ENCODE data around the gene SPAG9. TPM values are rescaled to one million over a fixed set of nuclear protein-coding genes. Genes with fewer than 3 reads are reported as not detected.

SPAG9 gene
- total RNA-seq, 2 experiments from 2014 or later, result 48.0 to 88.2 TPM

DNA sequence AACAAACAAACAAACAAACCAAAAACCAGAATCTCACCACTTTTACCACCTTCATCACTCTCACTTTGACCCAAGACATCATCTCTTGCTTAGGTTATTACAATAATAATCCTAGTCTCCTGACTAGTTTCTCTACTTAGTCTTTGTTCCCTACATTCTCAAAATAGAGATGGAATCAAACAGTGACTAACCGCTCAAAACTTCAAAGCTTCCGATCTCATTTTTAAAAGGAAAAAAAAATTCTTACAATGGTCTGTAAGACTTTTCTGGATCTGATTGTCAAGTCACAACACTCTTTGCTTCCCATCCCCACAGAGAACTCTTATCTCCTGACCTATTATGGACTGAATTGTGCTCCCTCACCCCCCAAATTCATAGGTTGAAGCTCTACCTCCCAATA, 60.9 kb downstream of the SPAG9 start:
- no peak overlapping the region for H3K4me3 Mint-ChIP-seq
- CTCF ChIA-PET, result interaction anchor here (0.6 to 0.8 kb wide), 5 partner anchors 17 to 1008 kb away, joined by 3 to 4 read pairs (median 3); no protein-coding TSS in a partner anchor
- intact Hi-C loops (cut with DNase I, micrococcal nuclease), result no loop called here
- no peak for DNase-seq
- no peak for ATAC-seq
- H3K27ac Mint-ChIP-seq, result no peak overlapping the region
- peaks cover 2% of the 10 kb centered on the region for H3K36me3 Mint-ChIP-seq (ENCODE audit: low read depth)
- H3K4me1 Mint-ChIP-seq, result peaks cover 9% of the 10 kb centered on the region
- no peaks in the 10 kb centered on the region for H3K27me3 Mint-ChIP-seq
- POLR2A ChIA-PET, result no interaction called here
- no peaks in the 10 kb centered on the region for H3K9me3 Mint-ChIP-seq (ENCODE audit: low read depth)

DNA sequence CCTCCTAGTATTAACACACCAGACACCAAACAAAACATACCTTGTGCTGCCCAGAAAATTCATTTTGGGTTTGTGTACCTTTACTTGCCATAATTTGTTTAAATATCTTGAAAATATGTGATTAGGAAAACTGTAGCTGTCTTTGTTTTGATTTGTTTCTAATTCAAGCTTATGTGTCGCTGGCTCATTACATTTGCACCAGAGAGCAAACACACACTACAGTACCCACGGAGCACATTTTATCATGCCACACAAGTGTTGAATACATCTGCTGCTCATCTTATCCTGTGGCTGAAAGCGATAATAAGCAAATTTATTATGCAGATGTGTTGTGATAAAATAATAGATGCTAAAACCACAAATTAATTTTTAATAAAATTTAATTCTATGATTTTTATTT, 63.1 kb downstream of the SPAG9 start:
- H3K36me3 Mint-ChIP-seq (ENCODE audit: low read depth), result no peaks in the 10 kb centered on the region
- no peak overlapping the region for H3K4me3 Mint-ChIP-seq
- ATAC-seq (no peak), DNase-seq (no peak)
- no peak overlapping the region for H3K27ac Mint-ChIP-seq
- CTCF ChIA-PET, result interaction anchor here (1.1 to 3.0 kb wide), 12 partner anchors 8 to 96 kb away, joined by 3 to 20 read pairs (median 4); partner anchors contain the start of gene NME1
- POLR2A ChIA-PET, result no interaction called here
- no peaks in the 10 kb centered on the region for H3K27me3 Mint-ChIP-seq
- peaks cover 8% of the 10 kb centered on the region for H3K4me1 Mint-ChIP-seq
- intact Hi-C loops (cut with DNase I, micrococcal nuclease), result loop anchor here in 1 of 2 experiments (2.0 kb wide), 1 partner anchor 57 kb away; no protein-coding TSS in a partner anchor
- no peaks in the 10 kb centered on the region for H3K9me3 Mint-ChIP-seq (ENCODE audit: low read depth)

GRCh38 chr17:51056813-51057510, 63.7 kb downstream of the SPAG9 start:
- ChIA-PET POLR2A (no interaction called here), CTCF (interaction anchor here (0.6 to 3.0 kb wide), 17 partner anchors 9 to 97 kb away, joined by 3 to 20 read pairs (median 4); partner anchors contain the start of gene NME1)
- ATAC-seq (peak; percentile 61), DNase-seq (peak; percentile 25)
- H3K27ac Mint-ChIP-seq, result no peak overlapping the region
- H3K4me3 Mint-ChIP-seq, result no peak overlapping the region
- H3K27me3 Mint-ChIP-seq, result no peaks in the 10 kb centered on the region
- intact Hi-C loops (cut with DNase I, micrococcal nuclease), result loop anchor here (1.0 to 2.0 kb wide), 2 partner anchors 56 kb away; no protein-coding TSS in a partner anchor
- H3K36me3 Mint-ChIP-seq (ENCODE audit: low read depth), result peaks cover 2% of the 10 kb centered on the region
- H3K9me3 Mint-ChIP-seq (ENCODE audit: low read depth), result no peaks in the 10 kb centered on the region
- H3K4me1 Mint-ChIP-seq, result peaks cover 8% of the 10 kb centered on the region

DNA sequence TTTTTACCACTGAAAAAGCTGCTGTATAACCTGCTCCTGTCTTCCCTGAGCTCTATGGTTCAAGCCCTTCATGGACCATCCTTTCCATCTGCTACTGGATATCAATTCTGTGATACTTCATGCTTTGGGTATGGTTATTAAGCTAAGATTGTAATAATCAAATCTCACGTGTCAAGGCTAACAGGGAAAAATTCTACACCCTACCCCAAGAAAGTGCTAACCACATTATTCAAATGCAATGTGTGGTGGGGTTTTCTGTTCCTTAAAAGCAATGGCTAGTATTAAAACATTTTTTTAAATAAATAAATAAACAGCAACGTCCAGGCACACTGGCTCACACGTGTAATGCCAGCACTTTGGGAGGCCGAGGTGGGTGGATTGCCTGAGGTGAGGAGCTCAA, 65.9 kb downstream of the SPAG9 start:
- ChIA-PET POLR2A (no interaction called here), CTCF (interaction anchor here (1.0 to 2.0 kb wide), 4 partner anchors 11 to 203 kb away, joined by 3 to 6 read pairs (median 4); no protein-coding TSS in a partner anchor)
- Mint-ChIP-seq H3K9me3 (ENCODE audit: low read depth) (no peaks in the 10 kb centered on the region), H3K4me3 (no peak overlapping the region), H3K4me1 (peaks cover 8% of the 10 kb centered on the region), H3K27ac (no peak overlapping the region), H3K36me3 (ENCODE audit: low read depth) (peaks cover 2% of the 10 kb centered on the region), H3K27me3 (no peaks in the 10 kb centered on the region)
- no peak for ATAC-seq
- DNase-seq, result no peak
- intact Hi-C loops (cut with DNase I, micrococcal nuclease), result no loop called here

DNA sequence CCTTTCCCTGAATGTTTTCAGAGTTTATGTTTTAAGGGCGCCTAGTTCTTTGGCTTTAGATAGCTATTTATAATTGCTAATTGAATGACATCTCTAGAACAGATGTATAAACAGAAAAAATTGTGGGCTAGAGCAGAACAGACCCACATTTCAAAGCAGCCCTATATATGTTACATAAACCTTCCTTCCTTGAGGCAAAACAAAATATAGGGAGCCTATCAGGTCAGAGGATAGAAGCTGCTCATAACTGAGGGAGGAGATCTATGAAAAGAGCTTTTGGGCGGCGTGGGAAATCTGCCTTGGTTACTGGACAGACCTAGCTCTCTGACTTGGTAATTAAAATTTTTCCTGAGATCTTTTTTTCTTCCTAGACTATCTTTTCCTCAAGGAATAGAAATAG, 68.4 kb downstream of the SPAG9 start:
- Mint-ChIP-seq H3K9me3 (ENCODE audit: low read depth) (no peaks in the 10 kb centered on the region), H3K27me3 (no peaks in the 10 kb centered on the region), H3K36me3 (ENCODE audit: low read depth) (peaks cover 2% of the 10 kb centered on the region), H3K4me1 (peaks cover 5% of the 10 kb centered on the region), H3K27ac (no peak overlapping the region), H3K4me3 (no peak overlapping the region)
- ATAC-seq (no peak), DNase-seq (no peak)
- ChIA-PET POLR2A (interaction anchor here (0.7 kb wide), 1 partner anchor 227 kb away, joined by 3 read pairs; no protein-coding TSS in a partner anchor), CTCF (interaction anchor here (0.6 to 2.4 kb wide), 3 partner anchors 9 to 103 kb away, joined by 3 to 9 read pairs (median 5); no protein-coding TSS in a partner anchor)
- intact Hi-C loops (cut with DNase I, micrococcal nuclease), result no loop called here

GRCh38 chr17:51050291-51051033, 70.2 kb downstream of the SPAG9 start:
- CTCF ChIA-PET, result interaction anchor here (1.0 kb wide), 2 partner anchors 18 to 198 kb away, joined by 3 read pairs; no protein-coding TSS in a partner anchor
- ATAC-seq (no peak), DNase-seq (no peak)
- H3K27me3 Mint-ChIP-seq, result no peaks in the 10 kb centered on the region
- POLR2A ChIA-PET, result no interaction called here
- intact Hi-C loops (cut with DNase I, micrococcal nuclease), result no loop called here
- peaks cover 2% of the 10 kb centered on the region for H3K4me1 Mint-ChIP-seq
- no peak overlapping the region for H3K4me3 Mint-ChIP-seq
- no peaks in the 10 kb centered on the region for H3K9me3 Mint-ChIP-seq (ENCODE audit: low read depth)
- H3K27ac Mint-ChIP-seq, result no peak overlapping the region
- H3K36me3 Mint-ChIP-seq (ENCODE audit: low read depth), result peaks cover 2% of the 10 kb centered on the region

- intact Hi-C loops (cut with DNase I, micrococcal nuclease), result loop anchor here in 1 of 2 experiments (10.0 kb wide), 1 partner anchor 48 kb away; no protein-coding TSS in a partner anchor
- Mint-ChIP-seq H3K27me3 (no peaks in the 10 kb centered on the region), H3K27ac (no peak overlapping the region), H3K4me3 (no peak overlapping the region), H3K36me3 (ENCODE audit: low read depth) (peaks cover 2% of the 10 kb centered on the region), H3K4me1 (peaks cover 2% of the 10 kb centered on the region), H3K9me3 (ENCODE audit: low read depth) (no peaks in the 10 kb centered on the region)
- ChIA-PET CTCF (interaction anchor here (0.9 to 2.8 kb wide), 8 partner anchors 10 to 135 kb away, joined by 3 to 20 read pairs (median 4); partner anchors contain the start of gene NME1), POLR2A (interaction anchor here (0.6 kb wide), 1 partner anchor 50 kb away, joined by 3 read pairs; no protein-coding TSS in a partner anchor)
- DNase-seq (no peak), ATAC-seq (no peak)
These were observed 73.9 kb downstream of the SPAG9 start for GRCh38 chr17:51046514-51047384.

DNA sequence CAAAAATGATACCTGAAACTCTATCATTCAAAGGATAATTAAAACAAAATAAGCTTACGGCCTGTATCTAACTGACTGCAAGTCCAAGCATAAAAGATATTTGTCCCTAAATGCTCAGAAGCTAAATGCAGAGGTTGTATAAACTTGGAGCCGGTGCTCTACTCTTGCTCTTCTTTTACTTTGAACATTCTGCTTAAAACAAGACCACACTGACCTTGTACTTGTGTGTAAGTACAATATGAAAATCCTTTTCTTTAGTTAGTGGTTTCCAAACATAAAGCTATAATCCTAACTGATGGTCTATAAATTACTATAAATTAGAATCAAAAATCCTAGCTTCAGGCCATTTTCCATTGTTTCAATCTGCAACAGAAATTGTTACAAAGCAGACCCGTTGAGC, 74.6 kb downstream of the SPAG9 start:
- intact Hi-C loops (cut with DNase I, micrococcal nuclease), result loop anchor here in 1 of 2 experiments (10.0 kb wide), 1 partner anchor 49 kb away; no protein-coding TSS in a partner anchor
- DNase-seq, result no peak
- H3K4me3 Mint-ChIP-seq, result no peak overlapping the region
- no peak overlapping the region for H3K27ac Mint-ChIP-seq
- no peaks in the 10 kb centered on the region for H3K9me3 Mint-ChIP-seq (ENCODE audit: low read depth)
- H3K27me3 Mint-ChIP-seq, result no peaks in the 10 kb centered on the region
- ATAC-seq, result no peak
- ChIA-PET CTCF (interaction anchor here (0.9 to 2.8 kb wide), 7 partner anchors 11 to 136 kb away, joined by 3 to 20 read pairs (median 4); partner anchors contain the start of gene NME1), POLR2A (no interaction called here)
- H3K4me1 Mint-ChIP-seq, result peaks cover 2% of the 10 kb centered on the region
- peaks cover 2% of the 10 kb centered on the region for H3K36me3 Mint-ChIP-seq (ENCODE audit: low read depth)

GRCh38 chr17:51045621-51046020, 75.0 kb downstream of the SPAG9 start:
- no peak for ATAC-seq
- Mint-ChIP-seq H3K27ac (no peak overlapping the region), H3K4me3 (no peak overlapping the region), H3K27me3 (no peaks in the 10 kb centered on the region), H3K4me1 (peaks cover 2% of the 10 kb centered on the region), H3K9me3 (ENCODE audit: low read depth) (no peaks in the 10 kb centered on the region), H3K36me3 (ENCODE audit: low read depth) (peaks cover 2% of the 10 kb centered on the region)
- no peak for DNase-seq
- ChIA-PET POLR2A (no interaction called here), CTCF (interaction anchor here (0.9 to 2.8 kb wide), 6 partner anchors 11 to 137 kb away, joined by 3 to 20 read pairs (median 6); no protein-coding TSS in a partner anchor)
- intact Hi-C loops (cut with DNase I, micrococcal nuclease), result loop anchor here in 1 of 2 experiments (10.0 kb wide), 1 partner anchor 49 kb away; no protein-coding TSS in a partner anchor

DNA sequence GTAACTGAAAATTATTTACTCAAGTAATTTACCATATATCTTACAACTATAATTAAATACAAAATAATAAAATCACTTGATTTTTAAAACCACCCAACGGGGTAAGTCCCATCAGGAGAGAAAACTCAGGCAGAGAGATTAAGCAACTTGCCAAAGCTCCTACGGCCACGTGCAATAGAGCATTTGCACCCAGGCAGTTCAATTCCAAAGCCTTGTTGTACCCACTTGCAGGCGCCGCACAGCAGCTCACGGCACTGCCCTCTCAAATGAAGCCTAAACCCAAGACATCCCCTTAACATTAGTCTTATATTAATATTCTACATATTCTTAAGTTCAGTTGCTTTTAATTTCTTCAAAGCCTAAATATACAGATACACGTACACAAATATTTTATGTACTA, 75.7 kb downstream of the SPAG9 start:
- no peak overlapping the region for H3K4me3 Mint-ChIP-seq
- POLR2A ChIA-PET, result no interaction called here
- CTCF ChIA-PET, result interaction anchor here (1.1 to 2.8 kb wide), 6 partner anchors 11 to 108 kb away, joined by 3 to 20 read pairs (median 4); partner anchors contain the start of gene NME1

More for the DNA sequence above, 75.7 kb downstream of the SPAG9 start:
- peaks cover 2% of the 10 kb centered on the region for H3K4me1 Mint-ChIP-seq
- no peaks in the 10 kb centered on the region for H3K9me3 Mint-ChIP-seq (ENCODE audit: low read depth)
- H3K27me3 Mint-ChIP-seq, result no peaks in the 10 kb centered on the region
- DNase-seq (no peak), ATAC-seq (no peak)
- intact Hi-C loops (cut with DNase I, micrococcal nuclease), result loop anchor here in 1 of 2 experiments (10.0 kb wide), 1 partner anchor 50 kb away; no protein-coding TSS in a partner anchor
- H3K36me3 Mint-ChIP-seq (ENCODE audit: low read depth), result peaks cover 2% of the 10 kb centered on the region
- H3K27ac Mint-ChIP-seq, result no peak overlapping the region
